HUES6 (cell line): ENCODE results near the gene IGFBP3.

ENCODE experiments used
- H3K27ac ChIP-seq: 2 replicates; pipeline ENCODE4 v1.7.0; 2013; ENCODE audit warnings: low read depth, mild to moderate bottlenecking, low read length, inconsistent platforms
- H3K27me3 ChIP-seq: 2 replicates; pipeline ENCODE4 v1.6.1; 2013; ENCODE audit warnings: low read length; ENCODE audit not compliant: control insufficient read depth, insufficient read depth
- H3K36me3 ChIP-seq: 2 replicates; pipeline ENCODE4 v1.6.1; 2013; ENCODE audit warnings: low read length; ENCODE audit not compliant: control insufficient read depth, insufficient read depth
- H3K4me1 ChIP-seq: 2 replicates; pipeline ENCODE4 v1.6.1; 2013; ENCODE audit warnings: low read length; ENCODE audit not compliant: control insufficient read depth, insufficient read depth
- H3K4me3 ChIP-seq: 2 replicates; pipeline ENCODE4 v1.5.1; 2013; ENCODE audit warnings: low read depth, low read length
- H3K9ac ChIP-seq: one replicate; pipeline ENCODE4 v1.6.1; 2013; ENCODE audit warnings: mild to moderate bottlenecking, low read length
- H3K9me3 ChIP-seq: 2 replicates; pipeline ENCODE4 v1.6.1; 2013; ENCODE audit warnings: low read depth, low read length; ENCODE audit not compliant: control insufficient read depth, insufficient read depth

IGFBP3 gene

GRCh38 chr7:45882465-45882810, 38.6 kb downstream of the IGFBP3 start:
- H3K9me3 ChIP-seq, result peaks cover 26% of the 10 kb centered on the region
- H3K27me3 ChIP-seq, result peaks cover 14% of the 10 kb centered on the region
- H3K9ac ChIP-seq, result no peak overlapping the region
- no peaks in the 10 kb centered on the region for H3K36me3 ChIP-seq
- H3K4me3 ChIP-seq, result no peak overlapping the region
- H3K4me1 ChIP-seq, result peaks cover 5% of the 10 kb centered on the region; the same call in 1 of the 2 replicates
- no peak overlapping the region for H3K27ac ChIP-seq

GRCh38 chr7:45881759-45882464, 39.2 kb downstream of the IGFBP3 start:
- Histone ChIP-seq H3K9me3 (peaks cover 30% of the 10 kb centered on the region), H3K27me3 (peaks cover 9% of the 10 kb centered on the region), H3K9ac (no peak overlapping the region), H3K4me3 (no peak overlapping the region), H3K4me1 (peaks cover 5% of the 10 kb centered on the region; the same call in 1 of the 2 replicates), H3K36me3 (no peaks in the 10 kb centered on the region), H3K27ac (no peak overlapping the region)

DNA sequence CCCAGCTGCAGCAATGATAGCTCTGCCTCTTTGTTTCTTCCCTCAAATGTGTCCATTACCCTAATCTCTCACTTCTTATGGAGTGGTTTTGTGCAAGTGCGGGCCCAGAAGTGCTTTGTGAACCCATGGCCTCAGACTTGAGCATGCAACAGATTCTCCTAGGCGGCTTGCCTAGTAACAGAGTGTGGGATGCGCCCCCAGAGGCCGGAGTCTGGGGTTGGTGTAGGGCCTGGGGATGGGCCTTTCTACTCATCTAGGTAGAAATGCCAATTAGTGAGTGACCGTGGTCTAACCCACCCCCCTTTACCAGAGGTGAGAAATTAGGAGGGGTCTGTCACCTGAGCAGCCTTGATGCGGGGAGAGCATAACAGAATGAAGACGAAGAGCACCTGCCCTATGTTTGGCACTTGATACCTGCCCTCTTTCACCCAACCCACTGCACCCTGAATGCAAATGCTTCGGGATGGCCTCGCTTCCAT, 39.8 kb downstream of the IGFBP3 start:
- no peak overlapping the region for H3K9ac ChIP-seq
- no peak overlapping the region for H3K4me3 ChIP-seq
- peaks cover 5% of the 10 kb centered on the region; the same call in 1 of the 2 replicates for H3K4me1 ChIP-seq
- no peak overlapping the region for H3K27ac ChIP-seq
- H3K9me3 ChIP-seq, result peaks cover 36% of the 10 kb centered on the region
- H3K36me3 ChIP-seq, result no peaks in the 10 kb centered on the region
- peaks cover 3% of the 10 kb centered on the region for H3K27me3 ChIP-seq

- H3K27me3 ChIP-seq, result no peaks in the 10 kb centered on the region; the same call in 1 of the 2 replicates
- no peaks in the 10 kb centered on the region for H3K36me3 ChIP-seq
- no peak overlapping the region for H3K9ac ChIP-seq
- no peak overlapping the region for H3K27ac ChIP-seq
- peaks cover 38% of the 10 kb centered on the region for H3K9me3 ChIP-seq
- no peak overlapping the region for H3K4me3 ChIP-seq
- H3K4me1 ChIP-seq, result peaks cover 5% of the 10 kb centered on the region; the same call in 1 of the 2 replicates
Measured at GRCh38 chr7:45880433-45880860, 40.6 kb downstream of the IGFBP3 start.

- no peaks in the 10 kb centered on the region for H3K36me3 ChIP-seq
- no peak overlapping the region for H3K9ac ChIP-seq
- H3K4me3 ChIP-seq, result no peak overlapping the region
- H3K4me1 ChIP-seq, result peaks cover 5% of the 10 kb centered on the region; the same call in 1 of the 2 replicates
- no peak overlapping the region for H3K27ac ChIP-seq
- no peaks in the 10 kb centered on the region for H3K27me3 ChIP-seq
- peaks cover 38% of the 10 kb centered on the region for H3K9me3 ChIP-seq
Measured at GRCh38 chr7:45878457-45879144, 42.5 kb downstream of the IGFBP3 start.

GRCh38 chr7:45876519-45876918, 44.6 kb downstream of the IGFBP3 start:
- Histone ChIP-seq H3K4me1 (no peaks in the 10 kb centered on the region), H3K9me3 (peaks cover 38% of the 10 kb centered on the region), H3K9ac (no peak overlapping the region), H3K4me3 (no peak overlapping the region), H3K36me3 (no peaks in the 10 kb centered on the region), H3K27me3 (no peaks in the 10 kb centered on the region), H3K27ac (no peak overlapping the region)

- Histone ChIP-seq H3K9me3 (peaks cover 33% of the 10 kb centered on the region), H3K4me1 (no peaks in the 10 kb centered on the region), H3K4me3 (no peak overlapping the region), H3K27ac (no peak overlapping the region), H3K9ac (no peak overlapping the region), H3K27me3 (no peaks in the 10 kb centered on the region), H3K36me3 (no peaks in the 10 kb centered on the region)
Measured at GRCh38 chr7:45874408-45875131, 46.5 kb downstream of the IGFBP3 start.

GRCh38 chr7:45873355-45873754, 47.7 kb downstream of the IGFBP3 start:
- H3K4me3 ChIP-seq, result no peak overlapping the region
- peaks cover 22% of the 10 kb centered on the region for H3K9me3 ChIP-seq
- no peaks in the 10 kb centered on the region for H3K4me1 ChIP-seq
- H3K36me3 ChIP-seq, result no peaks in the 10 kb centered on the region
- no peaks in the 10 kb centered on the region for H3K27me3 ChIP-seq
- H3K9ac ChIP-seq, result no peak overlapping the region
- H3K27ac ChIP-seq, result no peak overlapping the region

DNA sequence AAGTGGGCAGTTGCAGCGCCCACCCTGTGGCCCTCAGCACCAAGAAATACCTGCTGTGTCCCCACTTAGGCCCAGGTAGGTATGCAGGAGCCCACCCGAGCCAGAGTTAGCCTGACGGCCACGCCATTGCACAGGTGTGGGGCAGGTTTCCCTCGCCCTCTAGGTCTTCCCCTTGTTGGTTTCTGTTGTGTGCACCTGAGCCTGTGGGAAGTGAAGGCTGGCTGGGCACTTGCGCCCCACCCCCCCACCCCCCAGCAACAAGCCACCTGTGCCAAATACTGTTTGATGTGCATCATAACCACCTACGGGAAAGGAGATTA, 48.1 kb downstream of the IGFBP3 start, which contains the start of gene CCDC201:
Gene CCDC201, minus strand, starts transcription at position 48 of the 320 bp plus-strand sequence. CDS start 75 bp downstream, outside the sequence.
- H3K9ac ChIP-seq, result no peak within 1 kb of the TSS
- H3K36me3 ChIP-seq, result no peaks in the 10 kb centered on the region
- peaks cover 18% of the 10 kb centered on the region for H3K9me3 ChIP-seq
- no peak within 1 kb of the TSS for H3K27ac ChIP-seq
- H3K4me3 ChIP-seq, result no peak within 1 kb of the TSS
- no peaks in the 10 kb centered on the region for H3K4me1 ChIP-seq
- H3K27me3 ChIP-seq, result no peaks in the 10 kb centered on the region

GRCh38 chr7:45872116-45873034, 48.7 kb downstream of the IGFBP3 start:
- H3K4me1 ChIP-seq, result no peaks in the 10 kb centered on the region
- H3K27me3 ChIP-seq, result no peaks in the 10 kb centered on the region
- no peaks in the 10 kb centered on the region for H3K36me3 ChIP-seq
- no peak overlapping the region for H3K4me3 ChIP-seq
- H3K27ac ChIP-seq, result no peak overlapping the region
- peaks cover 12% of the 10 kb centered on the region for H3K9me3 ChIP-seq
- no peak overlapping the region for H3K9ac ChIP-seq
